ENCODE data around the gene HS3ST4.

Gene HS3ST4

DNA sequence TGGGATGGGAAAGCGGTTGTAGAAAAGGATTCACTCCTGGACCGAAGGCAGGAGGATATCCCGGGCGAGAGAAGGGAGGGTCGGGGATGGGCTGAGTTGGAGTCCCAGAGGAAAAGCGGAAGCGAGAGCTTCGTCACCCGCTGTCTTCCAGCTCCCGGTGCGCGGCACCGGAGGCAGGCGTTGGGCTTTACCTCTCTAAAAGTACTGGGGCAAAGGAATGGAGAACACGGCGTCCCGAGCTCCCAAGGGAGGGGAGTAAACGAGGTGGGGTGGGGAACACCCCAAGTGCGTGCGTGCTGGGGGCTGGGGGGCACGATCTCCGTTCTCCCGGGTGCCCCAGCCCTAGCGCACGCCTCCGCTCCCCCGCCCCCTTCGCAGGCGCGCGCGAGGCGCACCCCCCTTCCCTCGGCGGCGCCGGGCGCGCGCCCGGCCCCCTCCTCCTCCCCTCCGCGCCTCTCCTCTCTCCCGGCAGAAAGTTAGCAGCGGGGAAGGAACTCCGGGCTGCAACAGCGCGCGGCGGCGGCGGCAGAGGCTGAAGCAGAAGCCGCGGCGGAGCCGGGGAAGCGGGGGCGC is at the start of gene HS3ST4:
Gene HS3ST4, plus strand, starts transcription at position 441 of the 573 bp plus-strand sequence.
- no peak for DNase-seq

DNA sequence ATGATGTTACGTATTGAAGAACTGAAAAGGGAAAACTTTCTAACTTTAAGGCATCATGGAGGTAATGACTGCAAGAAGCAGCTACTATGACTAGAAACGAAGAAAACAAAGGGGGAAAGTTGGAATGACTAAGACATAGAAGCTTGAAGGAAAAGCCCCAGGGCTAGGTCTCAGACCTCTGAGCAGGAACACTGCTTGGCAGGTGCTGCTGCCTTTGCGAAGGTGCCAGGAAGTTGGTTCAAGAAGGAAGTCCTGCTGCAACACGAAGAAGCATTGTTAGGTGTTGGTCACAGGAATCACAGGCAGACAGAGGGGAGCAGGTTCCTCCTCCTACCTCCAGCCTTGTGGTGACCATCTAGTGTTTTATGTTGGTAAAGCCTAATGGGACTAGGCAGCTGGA is 48.1 kb upstream of the HS3ST4 start:
- no peak for DNase-seq

DNA sequence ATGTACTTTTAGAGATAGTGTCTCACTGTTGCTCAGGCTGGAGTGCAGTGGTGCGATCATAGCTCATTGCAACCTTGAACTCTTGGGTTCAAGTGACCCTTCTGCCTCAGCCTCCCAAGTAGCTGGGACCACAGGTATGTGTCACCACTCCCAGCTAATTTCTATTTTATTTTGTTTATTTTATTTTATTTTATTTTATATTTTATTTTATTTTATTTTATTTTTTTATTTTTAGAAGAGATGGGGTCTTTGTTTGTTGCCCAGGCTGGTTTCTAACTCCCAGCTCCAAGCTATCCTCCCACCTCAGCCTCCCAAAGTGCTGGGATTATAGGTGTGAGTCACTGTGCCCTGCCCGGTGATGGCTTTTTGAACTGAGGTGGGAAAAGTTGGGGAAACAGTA is 35.1 kb upstream of the HS3ST4 start:
- DNase-seq: no peak

DNA sequence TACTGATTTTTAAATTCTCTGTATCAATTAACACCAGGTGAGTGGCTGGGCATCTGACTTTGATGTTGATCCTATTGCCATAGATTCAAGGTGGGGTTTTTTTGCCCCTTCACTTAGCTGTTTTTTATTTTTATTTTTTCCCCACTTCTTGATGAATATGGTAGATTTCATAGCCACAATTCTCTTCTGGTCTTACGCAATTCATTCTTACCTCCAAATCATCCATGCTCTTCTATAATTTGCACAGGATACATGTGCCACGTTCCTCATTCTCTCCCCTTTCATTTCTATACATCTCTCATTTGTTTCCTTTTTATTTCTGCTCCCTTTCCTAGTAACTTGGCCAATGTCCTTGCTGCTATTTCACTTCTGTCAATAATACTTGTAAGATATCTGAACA is 14.9 kb upstream of the HS3ST4 start:
- DNase-seq: no peak

DNA sequence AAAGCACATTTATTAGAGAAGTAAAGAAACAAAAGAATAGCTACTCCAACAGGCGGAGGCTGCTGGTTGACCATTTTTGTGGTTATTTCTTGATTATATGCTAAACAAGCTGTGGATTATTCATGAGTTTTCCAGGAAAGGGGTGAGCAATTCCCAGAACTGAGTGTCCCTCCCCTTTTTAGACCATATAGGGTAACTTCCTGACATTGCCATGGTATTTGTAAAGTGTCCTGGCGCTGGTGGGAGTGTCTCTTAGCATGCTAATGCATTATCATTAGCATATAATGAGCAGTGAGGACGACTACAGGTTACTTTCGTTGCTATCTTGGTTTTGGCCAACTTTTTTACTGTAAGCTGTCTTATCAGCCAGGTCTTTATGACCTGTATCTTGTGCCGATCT is 12.2 kb upstream of the HS3ST4 start:
- no peak for DNase-seq

DNA sequence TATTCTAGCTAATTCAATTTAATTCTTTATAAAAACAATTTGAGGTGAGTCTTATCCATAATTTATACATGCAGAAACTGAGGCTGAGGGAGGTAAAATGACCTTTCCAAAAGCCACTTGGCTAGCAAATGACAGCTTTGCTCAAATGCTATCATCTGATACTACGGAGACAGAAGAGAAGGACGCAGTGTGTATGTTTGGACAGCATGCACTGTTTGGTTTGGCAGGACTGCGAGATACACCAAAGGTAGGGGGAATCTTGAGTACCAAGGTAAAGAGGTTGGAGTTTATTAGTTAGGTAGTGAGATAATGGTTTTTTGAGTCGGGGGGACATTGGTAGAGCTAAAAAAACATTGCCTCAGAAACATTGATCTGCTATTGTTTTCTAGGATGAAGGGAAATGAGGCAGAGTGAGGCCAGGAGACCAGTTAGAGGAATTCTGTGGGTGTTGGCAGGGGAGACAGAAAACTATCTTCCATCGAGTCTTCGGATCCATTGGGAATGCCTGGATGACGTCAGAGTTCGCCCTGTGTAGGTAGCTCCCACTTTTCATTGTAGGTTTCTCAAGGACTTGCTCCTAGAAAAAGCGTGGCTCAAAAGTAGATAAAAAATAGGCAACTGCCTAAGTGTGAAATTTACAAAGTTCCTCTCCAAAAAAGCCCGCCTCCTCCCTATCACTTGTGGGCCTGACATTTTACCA is 2.5 kb upstream of the HS3ST4 start:
- no peak for DNase-seq

DNA sequence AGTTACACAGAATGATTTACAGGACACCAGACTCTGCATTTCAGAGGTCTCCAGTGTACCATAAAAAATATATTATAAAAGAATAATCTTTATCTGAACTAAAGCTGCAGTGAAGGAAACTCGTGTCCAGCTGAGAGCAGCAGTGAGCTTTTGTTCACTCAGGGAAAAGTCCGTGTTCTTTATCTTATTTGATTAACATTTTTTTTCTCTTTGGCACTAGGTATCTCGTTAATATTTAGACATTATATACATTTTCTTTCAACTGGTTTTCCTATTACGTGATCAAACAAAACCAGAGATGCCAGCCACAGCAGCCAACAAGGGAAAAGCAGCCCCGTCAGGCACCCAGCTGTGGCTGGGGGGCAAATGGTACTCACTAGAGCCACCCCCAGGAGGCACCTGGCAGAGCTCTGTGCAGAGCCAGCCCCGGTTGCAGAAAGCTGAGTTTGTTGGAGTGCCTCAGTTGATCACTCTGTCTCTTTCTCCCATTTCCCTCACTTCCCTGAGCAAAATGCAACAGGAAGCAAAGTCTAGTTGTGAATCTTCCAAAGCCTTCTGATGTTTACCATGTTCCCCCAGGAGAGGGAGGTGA is 1.1 kb upstream of the HS3ST4 start:
- no peak for DNase-seq

DNA sequence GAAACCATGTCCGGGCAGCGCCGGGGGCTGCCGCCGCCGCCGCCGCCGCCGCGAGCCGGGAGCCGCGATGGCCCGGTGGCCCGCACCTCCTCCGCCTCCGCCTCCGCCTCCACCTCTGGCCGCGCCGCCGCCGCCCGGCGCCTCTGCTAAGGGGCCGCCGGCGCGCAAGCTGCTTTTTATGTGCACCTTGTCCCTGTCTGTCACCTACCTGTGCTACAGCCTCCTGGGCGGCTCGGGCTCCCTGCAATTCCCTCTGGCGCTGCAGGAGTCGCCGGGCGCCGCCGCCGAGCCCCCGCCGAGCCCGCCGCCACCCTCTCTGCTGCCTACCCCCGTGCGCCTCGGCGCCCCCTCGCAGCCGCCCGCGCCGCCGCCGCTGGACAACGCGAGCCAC is 587 bp downstream of the HS3ST4 start:
- no peak for DNase-seq

DNA sequence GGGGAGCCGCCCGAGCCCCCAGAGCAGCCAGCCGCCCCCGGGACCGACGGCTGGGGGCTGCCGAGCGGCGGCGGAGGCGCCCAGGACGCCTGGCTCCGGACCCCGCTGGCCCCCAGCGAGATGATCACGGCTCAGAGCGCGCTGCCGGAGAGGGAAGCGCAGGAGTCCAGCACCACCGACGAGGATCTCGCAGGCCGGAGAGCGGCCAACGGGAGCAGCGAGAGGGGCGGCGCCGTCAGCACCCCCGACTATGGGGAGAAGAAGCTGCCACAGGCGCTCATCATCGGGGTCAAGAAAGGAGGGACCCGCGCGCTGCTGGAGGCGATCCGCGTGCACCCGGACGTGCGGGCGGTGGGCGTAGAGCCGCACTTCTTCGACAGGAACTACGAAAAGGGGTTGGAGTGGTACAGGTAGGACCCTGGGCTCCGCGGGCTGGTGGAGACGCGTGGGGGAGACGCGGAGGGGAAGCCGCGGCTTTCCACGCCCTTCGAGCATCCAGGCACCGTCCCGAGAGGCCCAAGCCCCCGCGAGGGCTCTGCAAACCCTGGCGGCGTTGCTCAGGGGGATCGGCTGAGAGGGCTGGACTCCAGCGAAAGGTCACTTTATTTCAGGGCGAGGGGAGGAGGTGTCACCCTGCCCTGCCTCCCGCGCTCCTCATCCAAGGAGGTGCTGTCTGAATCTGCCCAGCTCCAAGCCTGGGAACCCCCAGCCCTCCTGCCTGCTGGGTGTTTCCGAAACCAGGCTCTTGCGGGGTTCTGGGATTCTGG is 1.2 kb downstream of the HS3ST4 start:
- no peak for DNase-seq

DNA sequence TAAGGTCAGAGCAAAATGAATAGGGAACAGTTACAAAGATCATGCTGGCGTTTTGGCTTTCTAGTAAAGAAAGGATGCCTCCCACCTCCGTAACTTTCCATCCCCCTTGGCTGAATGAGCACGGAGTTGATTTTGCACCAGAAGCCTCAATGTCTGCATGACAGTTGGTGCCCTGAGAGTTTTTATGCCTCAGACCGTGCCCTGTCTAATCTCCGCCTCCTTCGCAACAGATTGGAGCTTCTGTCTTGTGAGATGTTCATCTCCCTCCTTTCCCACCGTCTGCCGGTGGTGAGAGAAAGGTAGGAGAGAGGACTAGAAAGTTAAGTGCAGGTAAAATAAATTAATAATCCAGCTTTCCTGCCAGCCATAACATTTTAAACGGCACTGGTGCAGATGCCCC is 1.9 kb downstream of the HS3ST4 start:
- no peak for DNase-seq

DNA sequence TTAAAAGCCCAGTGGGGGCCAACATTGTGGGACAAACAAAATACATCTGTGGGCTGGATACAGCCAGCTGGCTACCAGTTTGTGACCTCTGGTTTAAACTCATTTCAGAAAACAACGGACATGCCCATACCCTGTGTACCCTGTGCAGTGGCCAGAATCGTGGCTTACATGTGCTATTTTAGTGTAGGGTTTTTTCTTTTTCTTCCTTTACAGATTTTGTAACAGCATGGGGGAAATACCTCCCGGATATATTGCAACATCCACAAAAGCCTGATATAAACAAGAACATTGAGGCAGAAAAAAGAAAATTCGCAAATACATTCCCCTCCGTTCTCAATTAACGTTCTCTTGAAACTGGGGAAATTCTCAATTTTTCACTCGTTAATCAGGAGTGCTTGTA is 7.3 kb downstream of the HS3ST4 start:
- DNase-seq: no peak

DNA sequence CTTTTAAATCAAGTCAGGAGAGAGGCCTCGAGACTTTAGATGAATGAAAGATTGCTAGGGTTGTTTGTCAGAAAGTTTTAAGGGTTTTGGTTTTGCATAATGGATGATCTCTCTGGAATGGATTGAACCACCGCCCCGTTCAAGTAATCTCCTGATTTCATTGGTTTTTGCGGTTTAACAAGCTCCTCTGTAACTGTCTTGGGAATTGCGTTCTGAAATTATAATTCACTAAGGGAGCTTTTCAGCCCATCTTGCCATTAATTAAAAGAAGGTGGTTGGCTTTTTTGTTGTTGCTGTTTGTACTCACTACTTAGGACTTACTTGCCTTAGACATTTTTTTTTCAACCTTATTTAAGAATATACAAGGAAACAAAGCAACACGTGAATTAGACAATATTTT is 8.8 kb downstream of the HS3ST4 start:
- DNase-seq: no peak

DNA sequence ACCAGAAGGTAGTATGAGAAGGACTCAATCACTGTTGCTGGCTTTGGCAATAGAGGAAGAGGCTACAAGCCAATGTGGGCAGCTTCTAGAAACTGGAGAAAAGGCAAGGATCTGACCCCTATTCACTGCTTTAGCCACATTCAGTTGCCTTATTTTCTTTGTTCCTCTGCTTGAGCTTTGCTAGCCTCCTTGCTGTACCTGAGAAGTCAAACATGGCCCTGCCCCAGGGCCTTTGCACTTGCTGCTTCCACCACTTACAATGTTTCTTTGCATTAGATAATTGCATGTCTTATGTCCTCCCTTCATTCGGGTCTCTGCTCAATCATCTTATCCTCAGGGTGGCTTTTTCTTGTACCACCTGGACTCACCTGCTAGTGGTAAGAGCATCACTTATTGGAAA is 15.8 kb downstream of the HS3ST4 start:
- DNase-seq: no peak

DNA sequence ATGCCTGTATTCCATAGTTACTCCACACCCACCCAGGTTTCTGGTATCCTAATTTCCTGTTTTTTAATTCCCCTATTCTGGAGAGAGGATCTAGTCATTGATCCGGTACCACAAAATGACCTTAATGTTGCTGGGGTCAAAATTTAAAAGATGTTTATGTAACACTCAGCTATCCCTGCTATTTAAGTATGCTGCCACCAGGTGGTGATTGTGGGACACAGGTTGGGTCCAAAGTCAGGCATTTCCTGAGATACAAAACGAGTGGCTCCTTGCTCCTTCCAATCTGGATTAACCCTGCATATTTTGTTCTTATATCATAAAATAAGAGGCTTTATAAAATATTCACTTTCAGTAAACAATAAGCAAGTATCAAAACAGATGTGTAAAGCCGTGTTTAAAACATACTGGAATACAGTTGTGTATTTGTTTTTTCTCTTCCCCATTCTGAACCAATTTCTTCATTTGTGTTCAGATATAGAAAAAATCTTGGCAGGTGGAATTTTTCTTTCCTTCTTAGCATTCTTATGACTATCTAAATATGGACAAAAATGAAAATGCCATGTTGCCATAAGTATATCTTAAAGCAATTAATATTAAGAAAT is 16.3 kb downstream of the HS3ST4 start:
- no peak for DNase-seq

DNA sequence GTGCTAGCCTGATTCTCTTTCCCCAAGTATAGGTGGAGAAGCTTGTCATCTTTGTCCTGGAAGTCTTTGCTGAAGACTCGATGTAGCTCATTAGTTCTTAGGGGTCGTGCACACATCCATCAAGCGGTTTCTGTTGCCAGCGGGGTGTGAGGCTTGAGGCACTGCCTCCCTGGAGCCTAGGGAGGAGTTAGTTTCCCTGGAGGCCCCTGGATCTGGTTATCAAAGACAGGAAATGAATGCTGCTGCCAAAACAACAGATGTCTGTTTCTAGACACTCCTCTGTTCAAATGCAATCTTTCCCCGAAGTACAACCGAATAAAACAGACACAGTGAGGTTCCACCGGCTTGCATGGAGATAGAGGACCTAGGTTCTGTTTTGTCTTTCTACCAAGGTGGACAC is 17.5 kb downstream of the HS3ST4 start:
- no peak for DNase-seq

DNA sequence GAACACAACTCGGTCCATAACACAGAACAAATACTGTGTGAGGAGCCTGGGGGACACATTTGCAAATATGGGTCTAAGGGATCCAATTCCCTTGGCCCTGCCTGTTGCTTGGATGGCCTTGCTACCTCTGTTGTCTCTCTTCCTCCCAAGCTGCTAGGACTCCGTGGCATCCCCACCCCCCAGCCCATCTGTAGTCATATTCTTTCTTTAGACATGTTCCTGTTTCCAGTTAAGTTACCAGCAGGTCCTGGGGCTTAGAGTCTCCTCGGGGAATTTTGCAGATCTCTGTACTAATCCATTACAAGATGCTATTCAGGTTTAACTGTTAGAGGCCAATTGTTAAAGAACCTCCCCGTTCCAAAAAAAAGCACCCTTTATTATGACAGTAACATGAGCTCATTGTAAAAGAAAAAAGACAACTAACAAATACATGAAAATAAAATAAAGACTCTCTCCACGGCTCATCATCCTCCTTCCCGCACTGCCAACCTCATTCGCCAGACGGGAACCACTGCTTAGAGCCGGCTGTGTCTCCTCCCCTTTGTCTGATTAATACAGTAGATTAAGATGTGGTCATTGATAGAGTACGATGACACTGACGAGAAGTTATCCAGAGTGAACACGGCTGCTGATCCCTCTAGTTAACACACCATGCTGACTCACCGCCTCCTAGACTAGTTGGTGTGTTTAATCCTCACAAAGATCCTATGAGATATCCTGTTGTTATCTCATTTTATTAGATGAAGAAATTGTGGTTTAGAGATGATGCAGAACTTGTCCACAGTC is 22.2 kb downstream of the HS3ST4 start:
- DNase-seq: no peak

DNA sequence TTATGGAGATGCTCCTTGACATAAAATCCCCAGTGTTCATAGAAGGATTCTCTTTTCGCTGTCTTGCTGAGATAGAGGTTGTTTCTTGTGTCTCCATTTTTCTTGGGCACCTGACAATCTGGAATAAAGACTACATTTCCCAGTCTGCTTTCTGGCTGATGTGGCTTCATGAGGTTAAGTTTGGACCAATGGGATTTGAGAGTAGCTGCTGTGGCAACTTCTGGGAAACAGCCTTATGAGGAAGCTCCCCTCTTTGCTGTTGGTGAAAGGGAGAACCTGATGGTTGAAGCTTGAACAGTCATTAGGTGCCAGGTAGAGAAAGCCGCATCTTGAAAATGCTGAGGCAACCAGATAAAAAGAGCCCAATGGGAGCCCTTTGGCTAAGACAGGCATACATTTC is 24.4 kb downstream of the HS3ST4 start:
- DNase-seq: no peak

DNA sequence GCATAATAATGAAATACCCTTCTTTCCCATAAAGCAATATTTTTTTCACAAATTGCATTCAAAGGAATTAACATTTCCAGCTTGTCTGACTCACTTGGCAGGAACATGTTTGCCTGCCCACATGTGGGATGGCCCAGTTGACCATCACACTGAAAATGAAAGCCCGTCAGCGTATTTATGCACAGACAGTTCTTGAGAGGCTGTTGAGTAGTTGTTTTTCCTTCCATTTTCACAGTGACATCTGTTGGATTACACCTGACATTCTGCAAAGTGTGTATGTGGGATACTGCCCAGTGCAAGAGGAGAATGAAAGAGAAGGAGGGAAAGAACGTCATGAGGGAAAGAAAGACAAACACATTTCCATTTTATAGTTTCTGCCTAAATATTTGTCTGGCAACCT is 29.7 kb downstream of the HS3ST4 start:
- no peak for DNase-seq

DNA sequence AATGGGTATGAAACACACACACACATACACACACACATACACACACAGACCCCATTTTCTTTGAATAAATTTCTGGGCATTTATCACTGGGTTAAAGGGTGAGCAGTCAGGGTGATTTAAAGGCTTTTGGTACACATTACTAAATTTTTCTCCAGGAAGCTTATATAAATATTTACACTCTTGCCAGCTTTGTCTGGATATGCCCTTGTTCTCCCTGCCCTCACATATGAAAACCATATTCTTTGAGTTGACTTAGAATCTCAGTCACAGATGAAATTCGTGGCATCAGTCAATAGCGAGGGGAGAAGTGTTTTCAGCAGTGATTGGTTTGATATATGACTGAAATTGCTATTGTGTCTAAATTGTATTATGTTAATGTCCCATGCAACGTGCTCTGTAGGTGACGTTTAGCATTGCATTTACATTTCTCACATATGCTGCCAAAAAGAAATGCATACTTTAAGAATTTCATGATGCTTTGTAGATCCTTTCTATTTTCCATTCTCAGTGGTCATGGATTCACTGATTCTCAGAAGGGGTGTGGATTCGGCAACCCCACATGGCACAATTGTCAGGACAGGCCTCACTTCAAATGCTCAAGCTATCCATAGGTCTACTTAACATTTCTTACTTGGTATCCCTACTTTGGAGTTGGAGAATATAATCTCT is 34.8 kb downstream of the HS3ST4 start:
- DNase-seq: no peak

DNA sequence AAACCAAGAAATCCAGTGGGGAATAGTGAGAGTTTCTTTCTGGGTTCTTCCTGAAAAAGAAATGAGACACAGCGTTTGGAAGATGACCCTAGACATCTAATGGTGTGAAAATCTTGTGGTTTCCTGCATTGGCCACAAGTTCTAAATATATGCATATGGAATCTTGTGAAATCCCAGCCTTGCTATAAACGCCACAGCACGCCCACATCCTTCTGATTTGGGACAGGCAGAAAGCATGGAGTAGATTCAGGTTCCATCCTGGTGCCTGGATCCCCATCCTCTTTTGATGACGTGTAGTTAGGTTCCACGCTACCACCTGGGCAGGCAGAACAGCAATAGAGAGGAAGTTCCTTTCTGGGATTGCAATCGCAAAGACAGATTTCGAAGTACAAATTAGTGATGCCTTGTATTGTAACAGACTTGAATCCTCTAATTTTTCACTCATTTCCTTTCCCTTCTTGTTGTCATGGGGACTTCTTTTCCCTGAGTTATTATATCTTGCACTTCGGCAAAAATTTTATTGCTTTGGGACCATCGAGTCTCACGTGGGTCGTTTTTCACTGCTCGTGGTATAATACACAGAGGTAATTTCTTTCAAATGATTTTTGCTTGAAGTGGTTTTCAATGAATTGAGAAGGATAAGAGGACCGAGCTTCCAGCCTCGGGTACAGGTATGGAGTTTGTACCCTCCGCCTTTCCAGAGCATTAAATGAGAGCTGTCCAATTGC is 37.6 kb downstream of the HS3ST4 start:
- DNase-seq: no peak

DNA sequence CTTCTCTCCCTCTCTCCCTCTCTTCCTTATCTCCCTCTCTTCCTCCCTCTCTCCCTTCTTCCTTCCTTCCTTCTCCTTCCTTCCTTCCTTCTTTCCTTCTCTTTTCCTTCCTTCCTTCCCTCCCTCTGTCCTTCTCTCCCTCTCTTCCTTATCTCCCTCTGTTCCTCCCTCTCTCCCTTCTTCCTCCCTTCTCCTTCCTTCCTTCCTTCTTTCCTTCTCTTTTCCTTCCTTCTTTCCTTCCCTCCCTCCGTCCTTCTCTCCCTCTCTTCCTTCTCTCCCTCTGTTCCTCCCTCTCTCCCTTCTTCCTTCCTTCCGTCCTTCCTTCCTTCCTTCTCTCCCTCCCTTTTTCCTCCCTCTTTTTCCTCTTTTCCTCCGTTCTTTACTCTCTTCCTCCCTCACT is 38.6 kb downstream of the HS3ST4 start:
- DNase-seq: no peak
